NCI-H510A treated with DMSO at 0.1 percent for 48 hours (cell line): Measurements from ENCODE around the gene CCDC88B.

Experiments
- DNase-seq: peaks from one replicate; lab custom pipeline; 2025; lab: John Stamatoyannopoulos, UW

Gene CCDC88B

DNA sequence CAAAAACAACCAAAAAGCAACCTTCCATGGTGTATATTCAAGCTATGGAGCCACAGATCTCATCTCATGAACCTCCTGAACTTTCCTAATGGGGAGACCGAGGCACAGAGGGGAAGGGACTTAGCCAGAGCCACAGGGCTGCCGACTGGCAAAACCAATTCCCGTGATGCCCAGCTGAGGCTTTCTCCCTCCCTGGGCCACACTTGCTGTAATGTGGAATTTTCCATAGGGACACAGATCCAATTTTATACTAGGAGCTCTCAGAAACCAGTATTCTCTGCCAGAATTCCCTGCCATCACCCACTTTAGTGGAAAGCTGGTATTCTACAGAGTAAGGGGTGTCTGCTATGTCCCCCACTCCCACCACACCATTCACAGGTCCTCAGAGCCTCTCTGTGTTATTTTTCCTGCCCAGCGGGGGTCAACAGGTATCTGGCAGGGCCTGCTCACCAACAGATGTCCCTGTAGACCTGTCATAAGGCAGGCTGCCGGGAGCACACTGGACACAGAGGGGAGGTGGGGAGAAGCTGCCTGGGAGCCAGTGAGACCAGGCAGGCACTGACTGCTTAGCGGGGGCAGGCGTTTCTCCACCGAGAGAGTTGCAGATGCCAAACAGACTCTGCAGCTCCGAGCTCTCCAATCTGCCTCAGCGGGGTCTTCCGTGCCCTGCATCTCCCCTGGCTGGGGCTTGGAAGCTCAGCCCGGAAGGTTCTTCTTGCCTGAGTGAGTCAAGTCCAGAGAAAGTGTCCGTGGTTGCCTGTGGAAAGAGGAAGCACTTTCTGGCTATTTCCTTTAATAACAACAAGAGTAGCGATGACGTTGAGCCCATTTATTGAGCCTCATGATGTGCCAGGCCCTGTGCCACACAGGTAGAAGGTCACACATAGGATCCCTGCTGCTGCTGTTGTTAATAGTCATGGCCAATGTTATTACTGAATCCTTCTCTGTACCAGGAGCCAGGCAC lies 45.3 kb downstream of the CCDC88B start:
- no peak for DNase-seq

DNA sequence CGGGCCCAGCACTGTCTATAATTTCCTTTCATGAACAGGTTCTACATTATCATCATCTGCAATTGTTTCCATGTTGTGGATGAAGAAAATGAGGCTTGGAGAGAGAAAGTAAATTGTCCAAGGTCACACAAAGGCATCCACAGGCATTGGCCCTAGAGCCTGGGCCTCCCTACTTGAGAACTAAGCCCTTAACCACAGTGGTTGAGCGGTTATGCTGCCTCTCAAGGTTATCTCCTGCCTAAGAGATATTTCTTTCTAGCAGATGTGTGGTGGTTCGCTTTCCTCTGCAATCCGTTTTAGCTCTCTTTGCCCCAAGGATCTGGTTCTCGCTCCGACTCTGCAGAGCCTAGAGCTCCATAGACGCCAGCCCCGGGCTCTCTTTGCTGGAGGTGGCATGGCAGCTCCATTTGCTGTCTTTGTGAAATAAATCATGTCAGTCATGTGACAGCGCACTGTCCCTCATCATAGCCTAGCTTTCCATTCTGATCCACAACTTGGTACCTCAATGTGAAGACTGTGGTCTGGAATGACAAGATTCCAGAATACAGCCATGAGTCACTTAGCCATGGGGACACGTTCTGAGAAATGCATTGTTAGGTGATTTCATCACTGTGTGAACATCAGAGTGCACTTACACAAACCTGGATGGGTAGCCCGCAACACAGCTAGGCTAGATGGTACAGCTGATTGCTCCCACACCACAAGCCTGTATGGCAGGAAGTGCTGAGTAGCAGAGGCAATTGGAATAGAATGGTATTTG lies 46.1 kb downstream of the CCDC88B start:
- DNase-seq, result no peak

DNA sequence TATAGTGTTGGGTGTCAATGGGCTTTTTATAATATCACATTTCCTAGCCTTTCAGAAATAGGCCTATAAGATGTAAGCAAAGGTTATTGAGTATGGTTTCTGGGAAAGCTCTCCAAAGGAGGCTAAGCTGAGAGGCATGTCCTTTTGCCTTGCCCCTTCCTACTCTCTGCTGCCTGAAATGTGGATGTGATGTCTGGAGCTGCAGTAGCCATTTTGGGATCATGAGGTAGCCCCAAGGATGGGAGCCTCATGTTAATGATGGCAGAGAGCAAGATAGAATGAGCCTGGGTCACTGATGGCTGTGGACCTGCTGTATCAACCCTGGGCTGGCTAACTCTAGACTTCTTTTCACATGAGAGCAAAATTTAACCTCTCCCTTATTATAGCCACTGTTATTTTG lies 47.9 kb downstream of the CCDC88B start:
- no peak for DNase-seq

DNA sequence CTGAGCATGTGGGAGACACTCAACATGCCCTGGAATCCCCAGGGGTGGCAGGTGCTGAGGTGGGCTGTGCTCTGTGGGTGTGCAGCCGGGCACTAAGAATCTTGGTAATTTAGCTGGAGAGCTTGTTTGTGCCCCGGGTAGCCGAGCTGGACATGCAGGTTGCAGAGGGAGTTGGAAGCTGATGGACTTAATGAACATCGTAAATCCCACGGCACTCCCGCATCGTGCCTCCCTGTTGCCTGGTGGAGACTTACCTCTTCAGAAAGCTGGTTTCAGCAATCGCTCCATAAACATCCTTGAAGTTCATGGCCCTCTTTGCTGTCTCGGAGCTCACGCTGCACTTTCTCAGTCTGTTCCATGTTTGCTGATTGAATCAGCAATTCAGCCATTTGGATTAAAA lies 48.9 kb downstream of the CCDC88B start:
- no peak for DNase-seq

DNA sequence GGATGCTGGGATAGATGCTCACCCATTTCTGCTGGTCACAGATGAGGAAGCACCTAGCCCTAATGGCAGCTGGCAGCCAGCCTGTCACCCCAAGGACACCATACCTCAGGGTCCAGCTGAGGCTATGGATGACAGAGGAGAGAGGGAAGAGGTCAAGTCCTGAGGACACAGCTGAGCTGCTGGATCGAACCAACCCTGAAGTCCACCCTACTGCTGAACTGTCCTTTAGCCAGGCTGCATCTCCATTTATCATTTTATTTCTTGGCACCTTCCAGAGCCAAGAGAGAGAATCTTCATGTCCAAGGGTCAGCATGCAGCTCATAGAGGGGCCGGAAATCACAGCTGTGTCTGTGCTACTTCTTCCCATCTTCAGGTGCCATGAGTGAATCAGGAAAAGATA lies 49.8 kb downstream of the CCDC88B start:
- DNase-seq, result no peak

- no peak for DNase-seq
Observed at GRCh38 chr11:64390558-64390957, 50.6 kb downstream of the CCDC88B start.

- DNase-seq, result no peak
Observed at GRCh38 chr11:64391839-64392238, 51.8 kb downstream of the CCDC88B start.

GRCh38 chr11:64395545-64396078 lies 55.6 kb downstream of the CCDC88B start:
- DNase-seq, result no peak

DNA sequence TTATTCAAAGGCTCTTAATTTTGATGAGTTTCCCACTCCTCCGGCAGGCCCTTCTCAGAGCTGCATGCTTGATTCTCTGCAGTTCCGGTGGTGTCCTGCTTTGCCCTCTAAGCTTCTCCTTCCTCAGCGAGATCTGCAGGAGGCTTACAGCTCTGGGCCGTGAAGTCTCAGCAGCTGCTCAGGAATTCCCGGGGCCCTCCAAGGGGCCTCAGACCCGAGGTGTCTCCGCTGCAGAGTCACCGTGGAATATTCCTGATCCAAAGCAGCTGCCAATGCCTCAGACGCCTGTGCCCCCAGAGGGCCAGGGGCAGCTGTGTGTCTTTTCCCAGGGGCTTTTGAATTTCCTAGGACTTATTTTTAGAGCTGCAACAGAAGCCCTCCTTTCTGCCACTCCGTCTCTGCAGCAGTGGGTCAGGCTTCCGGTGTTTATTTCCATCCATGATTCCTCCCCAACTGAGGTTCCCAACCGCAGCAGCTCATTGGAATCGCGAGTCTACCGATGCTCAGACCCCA lies 56.1 kb downstream of the CCDC88B start:
- no peak for DNase-seq

GRCh38 chr11:64400102-64400501 lies 60.1 kb downstream of the CCDC88B start:
- DNase-seq, result no peak

DNA sequence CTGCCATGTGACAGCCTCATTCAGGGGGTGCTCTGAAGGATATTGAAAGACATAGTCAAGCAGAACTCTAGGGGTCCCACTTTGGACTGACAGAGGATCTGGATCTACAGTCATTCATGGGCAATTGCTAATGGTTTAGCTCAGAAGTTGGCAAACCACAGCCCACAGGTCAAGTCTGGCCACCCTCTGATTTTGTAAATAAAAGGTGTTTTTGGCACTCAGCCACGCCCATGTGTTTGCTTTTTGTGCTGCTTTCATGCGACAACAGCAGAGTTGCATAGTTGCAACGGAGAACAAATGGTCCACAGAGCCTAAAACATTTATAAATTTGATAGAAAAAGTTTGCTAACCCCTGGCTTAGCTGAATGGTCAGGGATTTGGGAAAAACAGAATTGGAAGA lies 60.7 kb downstream of the CCDC88B start:
- DNase-seq, result no peak

DNA sequence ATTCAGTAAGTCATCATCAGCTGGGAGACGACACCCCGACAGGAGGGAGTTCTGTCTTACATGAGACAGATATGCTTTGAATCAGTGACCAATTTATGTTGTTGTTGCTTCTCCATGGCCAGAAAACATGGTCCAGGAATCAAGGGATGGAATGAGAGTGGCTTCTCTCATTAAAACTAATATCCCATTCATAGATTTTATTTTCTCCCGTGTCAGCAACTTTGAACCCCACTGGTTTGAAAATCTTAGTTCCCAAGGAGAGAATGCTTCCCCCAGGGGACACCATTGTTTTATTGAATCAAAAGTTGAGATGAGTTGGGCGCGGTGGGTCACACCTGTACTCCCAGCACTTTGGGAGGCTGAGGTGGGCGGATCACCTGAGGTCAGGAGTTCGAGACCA lies 61.8 kb downstream of the CCDC88B start:
- DNase-seq, result no peak

DNA sequence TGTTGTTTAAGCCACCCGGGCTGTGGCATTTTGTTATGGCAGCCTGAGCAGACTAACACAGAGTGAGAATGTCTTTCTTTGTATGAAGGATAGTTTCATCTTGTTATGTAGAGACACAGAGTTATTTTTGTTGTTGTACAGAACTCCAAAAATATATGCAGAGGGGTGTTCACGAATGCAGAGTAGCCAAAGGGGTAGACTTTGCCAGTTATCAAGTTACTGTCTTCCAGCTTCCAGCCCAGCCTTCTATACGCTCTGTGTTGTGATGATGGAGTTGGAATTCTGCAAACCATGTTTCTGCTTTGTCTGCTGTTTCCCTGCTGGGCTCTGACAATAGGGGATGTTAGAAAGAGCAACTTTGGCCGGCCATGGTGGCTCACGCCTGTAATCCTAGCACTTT lies 63.1 kb downstream of the CCDC88B start:
- no peak for DNase-seq

GRCh38 chr11:64406221-64406946 lies 66.4 kb downstream of the CCDC88B start:
- no peak for DNase-seq
